Epithelial cell of prostate (primary cell): ENCODE results near the gene ARHGAP28.
A peak's percentile ranks its signal among the peaks of the same experiment; 100 is the strongest.

Experiments
- DNase-seq: peaks from one replicate; pipeline ENCODE4 v3.0.0-alpha.2; 2011; ENCODE audit warnings: low read depth, low spot score
- H3K27ac ChIP-seq: fragments of 450-650 bp; 2 replicates; pipeline ENCODE4 v1.5.1; 2017; ENCODE audit warnings: mild to moderate bottlenecking

ARHGAP28 gene

DNA sequence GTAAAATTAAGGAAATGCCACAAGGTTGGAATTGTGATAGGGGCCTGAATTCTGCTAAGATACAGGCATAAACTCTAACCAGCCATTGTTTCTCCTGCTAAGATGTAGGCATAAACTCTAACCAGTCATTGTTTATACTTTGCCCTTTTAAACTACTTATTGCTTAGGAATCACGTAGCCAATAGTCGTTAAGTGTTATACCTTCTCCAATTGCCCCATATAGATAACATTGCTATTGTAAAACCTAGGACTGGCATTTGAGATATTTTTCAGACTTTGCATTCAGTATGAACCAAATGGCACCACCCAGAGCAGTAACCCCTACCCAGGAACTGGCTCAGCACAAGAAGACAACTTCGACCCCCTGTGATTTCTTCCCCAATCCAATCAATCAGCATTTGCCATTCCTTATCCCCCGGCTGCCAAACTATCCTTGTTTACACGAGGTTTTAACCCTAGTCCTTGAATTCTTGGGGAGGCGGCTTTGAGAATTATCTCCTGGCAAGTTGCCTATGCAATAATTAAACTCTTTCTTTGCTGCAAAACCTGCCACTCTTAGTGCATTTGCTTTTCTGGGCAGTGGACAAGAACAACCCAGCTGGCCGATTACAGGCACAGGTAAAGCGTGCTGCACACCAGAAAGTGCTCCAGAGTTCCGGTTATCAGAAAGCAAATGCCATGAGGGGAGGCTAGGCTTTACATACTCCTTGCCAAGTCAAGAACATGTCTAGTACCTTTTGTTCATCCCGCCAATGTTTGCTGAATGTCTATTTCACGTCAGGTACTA lies 220.5 kb downstream of the ARHGAP28 start:
- DNase-seq, result no peak

DNA sequence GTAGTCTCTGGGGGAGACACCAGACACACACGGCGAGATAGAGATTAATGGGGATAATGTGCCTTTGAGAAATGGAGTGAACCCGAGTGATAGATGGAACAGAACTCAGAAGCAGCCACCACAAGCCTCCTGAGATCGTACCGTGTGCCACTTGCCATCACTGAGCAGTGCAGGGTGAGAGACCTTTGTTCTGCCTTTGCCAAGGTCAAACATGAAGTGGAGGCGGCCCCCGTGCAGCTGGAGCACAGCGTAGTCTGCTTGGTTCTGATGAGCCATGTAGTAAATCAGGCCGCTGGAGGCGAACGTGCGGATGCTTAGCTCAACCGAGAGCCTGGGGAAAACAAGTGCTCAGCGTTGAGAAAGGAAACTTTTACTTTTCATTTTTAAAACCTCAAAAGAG lies 221.1 kb downstream of the ARHGAP28 start:
- no peak overlapping the region for H3K27ac ChIP-seq
- no peak for DNase-seq

More for the DNA sequence above, 220.5 kb downstream of the ARHGAP28 start:
- no peak overlapping the region for H3K27ac ChIP-seq

DNA sequence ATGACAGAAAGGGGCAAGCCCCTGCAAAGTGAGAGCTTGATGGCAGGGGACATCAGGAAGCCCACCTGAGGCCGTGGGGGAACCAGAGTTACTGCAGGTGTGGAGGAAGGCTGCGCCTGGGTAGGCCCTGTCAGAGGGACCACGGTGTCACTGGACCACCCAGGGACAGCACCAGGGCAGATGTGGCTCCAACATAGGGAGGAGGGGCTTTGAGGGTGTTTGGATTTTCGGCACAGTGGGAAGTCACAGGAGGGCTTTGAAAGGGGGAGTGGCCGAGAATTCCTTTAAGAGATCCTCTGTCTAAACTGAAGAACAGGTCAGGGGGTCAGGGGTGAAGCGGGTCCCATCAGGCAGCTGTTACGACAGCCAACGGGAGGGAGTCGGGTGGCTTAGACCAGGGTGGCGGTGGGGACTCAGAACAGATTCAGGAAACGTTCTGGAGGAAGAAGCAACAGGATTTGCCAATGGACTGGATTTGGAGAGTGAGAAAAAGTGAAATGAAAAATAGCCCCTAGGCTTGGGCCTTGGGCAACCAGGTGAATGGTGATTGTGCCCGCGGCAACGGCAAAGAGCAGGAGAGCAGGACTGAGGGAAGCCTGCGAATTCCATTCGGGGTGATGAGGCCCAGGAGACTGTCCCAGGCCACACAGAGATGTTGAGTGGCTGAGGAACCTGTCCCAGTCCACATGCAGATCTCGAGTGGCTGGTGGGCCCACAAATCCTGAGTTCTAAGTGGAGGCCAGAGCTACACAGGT lies 222.0 kb downstream of the ARHGAP28 start:
- DNase-seq, result no peak
- H3K27ac ChIP-seq, result no peak overlapping the region

DNA sequence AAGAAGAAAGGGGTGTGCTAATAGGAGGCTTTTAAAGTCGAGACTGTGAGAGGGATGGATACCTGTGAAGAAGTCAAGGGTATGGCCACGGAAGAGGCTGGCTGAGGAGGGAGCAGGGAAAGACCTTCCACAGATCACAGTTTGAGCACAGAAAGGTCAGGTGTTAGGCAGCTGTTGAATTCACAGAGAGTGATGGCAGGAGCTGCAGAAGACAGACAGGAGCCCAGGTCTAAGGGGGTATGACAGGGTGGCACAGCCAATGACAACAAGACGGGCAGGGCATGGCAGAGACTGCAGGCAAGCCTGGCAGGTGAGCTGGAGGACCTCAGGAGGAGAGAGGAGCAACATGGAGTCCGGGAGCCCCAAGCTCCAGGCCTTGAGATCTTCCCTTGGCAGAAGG lies 225.0 kb downstream of the ARHGAP28 start:
- H3K27ac ChIP-seq, result no peak overlapping the region
- DNase-seq, result no peak

DNA sequence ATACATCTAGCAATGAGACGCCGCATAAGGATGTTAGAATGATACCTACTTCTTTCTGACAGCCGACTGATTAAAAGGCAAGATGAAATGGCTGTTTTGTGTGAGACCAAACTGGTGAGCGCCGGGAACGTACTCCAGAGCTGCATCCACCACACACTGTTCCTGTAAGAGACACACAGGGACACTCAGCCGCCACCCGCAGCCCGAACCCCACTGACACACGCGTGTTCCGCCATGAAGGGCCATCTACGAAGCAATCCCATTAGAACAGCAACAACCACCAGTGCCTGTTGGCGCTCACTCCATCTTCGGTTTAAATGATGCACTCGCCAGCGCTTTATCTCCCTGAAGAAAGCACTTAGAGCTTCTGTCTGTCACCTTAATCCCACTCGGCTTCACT lies 225.8 kb downstream of the ARHGAP28 start:
- H3K27ac ChIP-seq, result no peak overlapping the region
- DNase-seq, result no peak

DNA sequence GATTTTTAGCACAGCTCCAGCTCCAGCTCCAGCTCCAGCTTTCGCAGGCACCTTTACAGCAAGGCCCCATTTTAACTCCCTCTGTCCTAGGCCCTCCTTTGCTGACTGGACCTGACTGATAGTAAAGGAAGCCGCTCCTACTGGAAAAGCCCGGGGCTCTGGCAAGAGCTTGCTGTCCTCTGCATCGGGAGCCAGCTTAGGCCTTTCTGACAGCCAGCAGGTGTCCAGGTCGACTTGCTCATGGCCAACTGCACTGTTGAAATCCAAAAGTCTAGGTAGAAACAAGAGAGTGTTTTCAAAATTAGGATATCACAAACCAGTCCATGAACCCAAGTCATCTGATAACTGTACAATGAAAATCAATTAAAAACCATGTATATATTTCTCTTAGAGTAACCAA lies 227.0 kb downstream of the ARHGAP28 start:
- no peak for DNase-seq
- H3K27ac ChIP-seq, result no peak overlapping the region

DNA sequence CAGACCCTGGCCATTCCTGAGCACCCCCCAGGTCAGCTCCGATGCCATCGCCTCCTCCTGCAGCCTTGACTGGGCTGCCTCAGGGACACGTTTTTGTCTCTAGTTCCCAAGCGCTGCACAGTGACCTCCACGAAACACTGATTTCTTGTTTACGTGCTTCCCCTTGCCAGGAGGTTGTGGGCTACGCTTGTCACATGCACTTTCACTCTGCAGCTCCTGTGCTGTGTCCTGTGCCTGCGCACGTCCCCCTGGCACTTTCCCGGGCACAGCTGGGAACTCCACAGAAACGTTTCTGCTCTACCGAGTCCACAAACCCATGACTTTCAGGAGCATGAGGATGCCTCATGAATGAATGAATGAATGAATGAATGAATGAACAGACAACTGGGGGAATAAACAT lies 227.5 kb downstream of the ARHGAP28 start:
- no peak for DNase-seq

DNA sequence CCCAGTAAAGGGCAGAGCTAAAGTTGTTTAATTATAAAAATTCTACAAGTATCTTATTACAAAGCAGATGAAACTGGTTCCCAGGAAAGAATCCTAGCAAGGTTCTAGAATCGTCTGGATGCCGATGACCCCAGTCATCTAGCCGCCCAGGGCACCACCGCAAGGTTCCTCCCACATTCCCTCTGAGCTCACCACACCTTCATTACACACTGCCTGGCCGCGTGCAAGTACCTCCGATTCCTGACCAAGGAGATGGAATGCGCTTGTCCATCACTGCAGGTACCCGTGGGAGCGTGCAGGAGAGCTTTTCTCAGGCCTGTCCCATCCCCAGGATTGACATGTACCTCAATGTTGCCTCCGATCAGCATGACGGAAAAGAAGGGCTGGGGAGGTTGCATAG lies 229.6 kb downstream of the ARHGAP28 start:
- no peak overlapping the region for H3K27ac ChIP-seq
- DNase-seq, result no peak

More for the DNA sequence above, 227.5 kb downstream of the ARHGAP28 start:
- no peak overlapping the region for H3K27ac ChIP-seq

DNA sequence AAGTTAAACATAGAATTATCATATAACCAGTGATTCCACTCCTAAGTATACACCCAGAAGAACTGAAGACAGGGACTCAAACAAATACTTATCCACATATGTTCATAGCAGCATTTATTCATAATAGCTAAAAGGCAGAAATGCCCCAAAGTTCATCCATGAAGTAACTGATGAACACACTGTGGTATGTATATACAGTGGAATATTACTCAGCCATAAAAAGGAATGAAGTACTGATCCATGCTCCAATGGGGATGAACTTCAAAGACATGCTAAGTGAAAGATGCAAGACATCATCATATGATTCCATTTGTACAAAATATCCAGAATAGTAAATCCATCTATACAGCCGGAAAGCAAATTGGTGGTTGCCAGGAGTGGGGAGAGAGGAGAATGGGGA lies 230.6 kb downstream of the ARHGAP28 start:
- DNase-seq, result no peak
- peak overlapping the region; percentile 75 for H3K27ac ChIP-seq

DNA sequence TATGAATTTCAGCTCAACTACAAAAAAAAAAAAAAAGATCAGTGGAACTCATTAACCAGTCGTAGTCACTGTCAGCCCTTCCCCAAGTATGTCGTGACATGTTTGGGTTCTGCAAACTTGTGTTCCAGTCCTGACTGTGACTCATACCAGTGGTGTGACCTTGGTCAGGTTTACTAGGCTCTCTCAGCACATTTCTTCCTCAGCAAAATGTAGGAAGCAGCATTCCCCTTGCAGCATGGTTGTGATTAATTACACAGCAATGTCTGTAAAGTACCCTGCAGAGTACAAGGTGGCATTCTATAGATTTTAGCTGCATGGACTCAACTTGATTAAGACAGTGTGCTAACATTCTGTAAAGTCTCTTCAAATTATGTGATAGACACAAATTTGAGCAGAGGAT lies 231.1 kb downstream of the ARHGAP28 start:
- DNase-seq, result peak; percentile 72
- H3K27ac ChIP-seq, result peak overlapping the region; percentile 75

DNA sequence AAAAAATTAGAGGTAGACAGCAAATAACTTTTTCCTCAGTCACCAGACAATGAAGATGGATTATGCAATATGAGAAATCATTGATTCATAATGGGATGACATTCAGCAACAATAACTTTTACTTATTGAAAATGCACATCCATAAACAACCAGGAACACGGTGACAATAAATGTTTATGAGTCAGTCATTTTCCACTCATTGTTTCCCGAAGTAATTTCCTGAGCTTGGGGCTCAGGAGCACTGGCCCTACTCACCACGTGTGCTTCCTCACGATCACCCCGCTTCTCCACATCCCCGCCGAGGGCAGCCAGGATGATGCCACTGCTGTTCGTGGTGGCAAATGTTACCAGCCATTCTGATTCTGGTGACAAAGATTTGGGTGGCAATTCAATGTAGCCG lies 231.8 kb downstream of the ARHGAP28 start:
- H3K27ac ChIP-seq, result peak overlapping the region; percentile 75
- no peak for DNase-seq

DNA sequence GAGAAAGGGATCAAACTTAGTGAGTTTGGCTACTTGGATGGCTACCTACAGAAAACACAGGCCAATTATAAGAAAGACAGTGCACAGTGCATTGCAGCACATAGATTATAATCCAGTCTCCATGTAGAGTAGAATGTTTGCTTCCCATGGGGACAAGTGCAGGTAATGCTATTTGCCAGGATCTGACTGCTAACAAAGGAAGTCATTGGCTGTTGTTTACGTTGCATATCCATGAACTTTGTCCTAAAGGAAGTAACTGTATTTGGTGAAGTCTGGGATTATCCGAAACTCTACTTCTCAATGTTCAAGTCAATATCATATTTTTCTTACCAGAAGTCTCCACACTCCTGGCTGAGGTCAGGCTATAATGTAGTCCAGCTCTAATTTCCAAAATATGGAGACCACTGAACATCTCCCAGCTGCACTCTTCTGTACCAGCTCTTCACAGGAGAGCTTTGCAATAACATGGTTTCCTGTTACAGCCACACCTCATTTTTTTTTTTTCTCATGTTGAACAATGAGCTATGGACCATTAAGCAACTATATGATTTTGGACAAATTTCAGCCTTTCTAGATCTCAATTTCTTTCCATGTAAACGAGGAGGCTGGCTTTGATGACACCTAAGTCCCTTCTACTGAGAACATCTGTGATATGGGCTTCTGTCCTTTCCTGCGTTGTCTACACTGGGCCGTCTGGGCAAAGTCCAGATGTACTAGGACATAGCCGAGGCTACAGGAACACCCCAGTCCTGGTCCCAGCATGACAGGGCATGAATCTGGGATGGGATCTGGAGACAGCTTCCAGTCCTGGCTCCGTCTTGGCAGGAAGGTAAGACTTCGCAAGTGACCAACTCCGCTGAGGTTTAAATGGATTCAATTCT lies 233.3 kb downstream of the ARHGAP28 start:
- no peak for DNase-seq
- no peak overlapping the region for H3K27ac ChIP-seq

DNA sequence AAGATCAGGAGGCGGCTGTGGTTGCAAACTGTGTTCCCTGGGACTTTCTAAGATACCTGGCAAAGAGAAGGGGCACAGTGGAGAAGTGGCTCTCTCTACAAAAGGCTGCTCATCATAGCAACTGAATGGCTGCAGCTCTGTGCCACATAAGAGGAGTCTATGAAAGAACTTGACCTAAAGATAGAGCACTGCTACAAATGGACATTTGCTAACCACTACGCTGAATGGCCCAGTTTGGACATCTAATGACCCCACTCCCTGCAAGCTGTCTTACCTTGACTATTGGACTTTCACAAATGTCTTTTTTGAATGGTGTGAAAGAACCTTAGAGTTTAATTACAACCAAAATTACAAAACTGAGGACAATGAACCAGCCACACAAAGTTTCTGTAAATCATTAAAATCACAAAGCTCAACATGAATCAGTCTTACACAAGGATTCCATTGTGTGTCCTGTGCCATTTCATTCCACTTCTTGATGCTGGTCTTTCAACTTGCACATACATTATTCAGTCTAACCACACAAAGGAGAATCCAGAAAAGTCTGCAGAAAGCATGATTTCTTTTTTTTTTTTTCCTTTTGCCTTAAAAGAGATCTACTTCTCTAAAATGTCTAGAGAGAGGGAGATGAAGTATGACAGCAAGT lies 234.1 kb downstream of the ARHGAP28 start:
- H3K27ac ChIP-seq, result no peak overlapping the region
- no peak for DNase-seq
